NCI-H146 treated with DMSO at 0.1 percent for 48 hours (cell line): Measurements from ENCODE around the gene ANKRD42.

Experiments used
- DNase-seq: peaks from one replicate; lab custom pipeline; 2025; ENCODE audit not compliant: unreplicated experiment; lab: John Stamatoyannopoulos, UW

ANKRD42 gene

DNA sequence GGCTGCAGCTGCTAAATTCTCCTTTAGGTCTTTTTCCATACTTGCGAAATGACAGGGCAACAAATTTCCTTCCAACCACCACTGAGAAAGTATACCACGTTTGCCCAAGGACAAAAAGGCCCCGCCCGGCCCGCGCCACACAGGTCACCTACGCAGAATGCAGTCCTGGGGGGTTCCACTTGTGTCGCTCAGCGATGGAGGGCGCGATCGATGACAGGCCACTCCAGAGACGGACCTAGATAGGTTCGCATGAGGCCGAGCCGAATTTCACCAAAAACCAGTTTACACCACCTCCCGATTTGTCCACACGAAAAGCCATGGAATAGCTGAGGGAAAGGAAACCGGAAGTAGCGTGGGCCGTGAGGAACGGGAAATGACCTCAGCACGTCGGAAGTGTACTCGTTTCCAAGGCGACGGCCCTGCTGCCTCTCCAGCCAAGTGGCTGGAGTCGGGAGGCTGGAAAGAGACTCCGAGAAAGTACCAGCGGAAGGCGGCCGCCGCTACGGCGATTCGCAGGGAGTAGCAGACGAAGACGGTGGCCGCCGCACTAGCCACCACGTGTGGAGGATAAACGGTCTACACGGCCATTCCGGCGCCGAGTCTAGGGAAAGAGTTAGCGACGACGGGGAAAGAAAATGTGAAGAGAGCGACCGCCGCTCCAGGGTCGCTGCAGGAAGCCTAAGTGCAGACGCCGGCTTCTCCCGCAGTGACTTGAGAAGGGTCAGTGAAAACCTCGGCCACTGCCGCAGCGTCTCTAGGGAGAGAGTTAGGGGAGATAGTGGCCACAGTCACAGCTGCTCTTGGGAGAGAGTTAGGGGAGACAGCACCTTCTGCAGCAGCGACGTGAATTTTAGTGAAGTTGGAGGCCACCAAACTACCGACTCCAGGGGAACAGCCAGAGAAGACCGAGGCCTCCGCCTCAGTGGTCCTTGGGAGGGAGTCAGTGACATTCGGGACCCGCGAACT is at the start of gene ANKRD42:
Gene ANKRD42, plus strand, starts transcription at position 398 of the 966 bp plus-strand sequence. CDS start 959 bp downstream, outside the sequence.
- DNase-seq: peak; percentile 80

DNA sequence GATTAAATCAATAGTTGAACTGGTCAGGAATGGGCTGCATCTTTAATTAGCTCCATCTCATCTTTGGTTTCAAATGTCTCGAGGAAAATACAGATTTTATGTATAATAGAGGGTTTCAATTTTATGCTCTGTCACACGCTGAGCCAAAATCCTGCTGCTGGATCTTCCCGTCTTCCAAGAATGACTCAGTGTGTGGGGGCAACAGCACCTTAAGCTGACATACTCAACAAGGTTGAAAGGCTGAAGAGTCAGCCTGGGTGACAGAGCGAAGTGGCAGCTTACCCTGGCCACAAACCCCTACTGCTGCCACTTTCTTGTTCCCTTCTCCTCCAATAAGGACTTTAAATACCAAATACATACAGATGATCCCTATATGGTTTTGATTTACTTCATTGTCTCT is 45.6 kb upstream of the ANKRD42 start:
- DNase-seq: no peak

DNA sequence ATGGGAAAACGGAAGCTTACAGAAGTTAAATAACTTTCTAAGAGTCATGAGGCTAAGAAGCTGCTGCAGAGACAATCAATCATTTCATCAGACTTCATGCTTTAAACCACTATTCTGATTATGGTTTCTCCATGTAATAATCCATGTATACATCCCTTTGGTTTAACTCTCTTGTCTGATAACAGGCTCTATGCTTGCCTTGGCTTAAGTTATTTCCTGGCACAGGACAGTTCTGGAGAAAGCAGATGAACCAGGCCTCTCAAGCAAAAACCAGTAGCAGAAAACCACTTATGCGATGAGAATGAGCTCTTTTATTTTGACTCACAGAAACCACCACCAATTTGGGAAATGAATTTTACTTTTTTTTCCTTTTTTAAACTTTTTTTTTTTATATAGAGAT is 43.1 kb upstream of the ANKRD42 start:
- DNase-seq: no peak

DNA sequence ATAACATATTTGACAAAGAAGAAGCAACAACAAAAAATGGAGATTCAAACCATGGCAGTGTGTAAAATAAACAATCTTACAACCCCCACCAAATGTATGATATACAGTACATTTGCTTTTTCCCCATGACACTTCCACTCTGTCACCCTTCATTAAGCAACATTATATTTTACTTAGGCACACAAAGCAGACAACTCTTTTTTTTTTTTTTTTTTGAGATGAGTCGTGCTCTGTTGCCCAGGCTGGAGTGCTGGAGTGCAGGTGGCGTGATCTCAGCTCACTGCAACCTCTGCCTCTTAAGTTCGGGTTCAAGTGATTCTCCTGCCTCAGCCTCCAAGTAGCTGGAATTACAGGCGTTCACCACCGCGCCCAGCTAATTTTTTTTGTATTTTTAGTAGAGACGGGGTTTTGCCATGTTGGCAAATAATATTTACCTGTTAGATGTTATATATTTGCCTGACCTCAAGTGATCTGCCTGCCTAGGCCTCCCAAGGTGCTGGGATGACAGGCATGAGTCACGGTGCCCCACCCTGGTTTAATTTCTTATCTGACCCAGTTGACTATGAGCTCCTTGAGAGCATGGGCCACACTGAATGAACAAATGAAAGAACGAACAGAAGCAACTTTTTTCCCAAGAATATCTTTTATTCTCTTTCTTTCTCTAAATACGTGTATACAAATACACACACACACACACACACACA is 42.1 kb upstream of the ANKRD42 start:
- DNase-seq: no peak

DNA sequence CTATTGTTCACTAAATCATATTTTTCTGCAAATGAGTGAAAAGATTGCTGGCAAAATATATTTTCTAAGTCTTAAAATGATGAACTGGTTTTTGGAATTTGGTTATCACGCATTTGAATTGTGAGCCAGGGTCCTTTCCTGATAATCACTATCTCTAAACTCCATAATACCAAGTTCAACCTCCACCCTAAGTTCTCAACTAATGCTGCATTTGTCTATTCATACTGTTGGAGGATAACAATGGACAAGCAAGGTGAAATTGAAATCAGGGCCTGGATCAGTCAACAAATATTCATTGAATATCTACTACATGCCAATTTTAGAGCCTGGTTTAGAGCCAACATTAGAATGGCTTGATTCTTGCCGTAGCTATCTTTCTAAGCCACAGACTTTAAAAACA is 41.2 kb upstream of the ANKRD42 start:
- no peak for DNase-seq

DNA sequence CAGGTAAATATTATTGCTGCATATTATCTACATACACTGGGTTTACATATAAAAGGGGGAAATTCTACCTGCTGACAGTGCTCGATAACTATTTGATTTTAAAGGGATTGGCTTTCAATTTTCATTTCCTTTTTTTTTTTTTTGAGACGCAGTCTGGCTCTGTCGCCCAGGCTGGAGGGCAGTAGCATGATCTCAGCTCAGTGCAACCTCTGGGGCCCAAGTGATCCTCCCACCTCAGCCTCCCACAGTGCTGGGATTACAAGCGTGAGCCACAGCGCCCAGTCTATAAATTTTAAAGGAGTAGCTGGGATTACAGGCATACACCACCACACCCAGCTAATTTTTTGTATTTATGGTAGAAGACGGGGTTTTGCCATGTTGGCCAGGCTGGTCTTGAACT is 39.7 kb upstream of the ANKRD42 start:
- no peak for DNase-seq

DNA sequence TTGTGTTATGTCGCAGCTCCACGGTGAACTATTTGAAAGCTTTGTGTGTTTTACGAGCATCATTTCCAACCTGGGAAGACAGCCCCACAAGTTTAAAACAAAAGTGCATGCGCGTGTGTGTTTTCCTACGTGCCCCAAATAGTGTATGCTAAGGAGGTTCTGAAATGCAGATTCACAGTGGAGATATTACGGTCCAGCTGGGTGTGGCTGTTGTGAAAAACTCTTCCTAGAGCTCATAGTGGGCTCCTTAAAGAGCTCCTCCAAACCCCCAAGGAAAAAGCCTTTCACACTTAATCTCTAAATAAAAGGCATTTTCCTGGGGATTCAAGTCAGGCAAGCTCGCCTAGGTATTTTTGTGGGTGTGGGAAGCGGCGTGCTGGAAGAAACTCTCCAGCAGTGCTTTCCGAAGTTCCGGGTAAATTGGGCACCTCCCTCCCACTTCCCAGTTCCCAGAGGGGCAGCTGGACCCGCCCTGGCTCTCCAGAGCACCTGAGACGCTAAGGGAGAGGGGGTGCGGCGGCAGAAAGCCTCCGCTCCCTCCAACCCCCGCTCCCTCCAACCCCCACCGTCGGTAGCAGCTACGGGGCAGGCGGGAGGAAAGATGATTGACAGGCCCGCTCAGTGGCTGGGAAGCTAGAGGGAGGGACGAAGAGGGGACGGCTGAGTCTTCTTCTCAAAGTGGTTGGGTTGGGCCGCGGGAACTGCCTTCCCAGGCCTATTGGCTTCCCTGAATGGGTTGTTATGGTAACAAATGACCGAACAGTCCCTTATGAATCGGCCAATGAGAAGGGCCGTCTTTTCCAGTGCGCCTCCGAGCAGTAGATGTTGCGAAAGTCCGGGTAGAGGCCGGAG is 37.1 kb upstream of the ANKRD42 start:
- DNase-seq: peak; percentile 99

DNA sequence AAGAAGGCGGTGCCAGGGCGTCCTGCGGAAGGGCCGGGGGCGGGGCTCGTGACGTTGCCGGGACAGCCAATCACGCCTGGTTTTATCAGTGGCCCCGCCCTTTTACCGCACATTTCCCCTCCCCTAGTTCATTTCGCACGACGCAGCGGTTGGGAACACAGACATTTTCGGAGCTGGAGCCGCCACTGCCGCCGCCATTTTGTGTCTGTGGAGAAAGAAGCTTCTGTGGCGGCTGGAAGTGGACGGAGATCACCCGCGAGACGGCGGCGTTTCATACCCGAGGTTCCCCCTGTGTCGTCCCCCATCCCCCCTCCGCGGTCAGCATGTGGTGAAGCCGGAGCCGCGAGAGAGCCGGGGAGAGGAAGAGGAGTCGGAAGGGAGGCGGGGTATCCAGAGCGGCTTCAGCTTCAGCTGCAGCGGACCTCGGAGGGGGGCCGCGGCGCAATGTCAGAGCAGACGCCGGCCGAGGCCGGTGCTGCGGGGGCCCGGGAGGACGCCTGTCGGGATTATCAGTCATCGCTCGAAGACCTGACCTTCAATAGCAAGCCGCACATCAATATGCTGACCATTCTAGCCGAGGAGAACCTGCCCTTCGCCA is 36.4 kb upstream of the ANKRD42 start, which contains the start of gene PCF11:
Gene PCF11, plus strand, starts transcription at position 136 of the 598 bp plus-strand sequence. Its CDS starts 309 bp downstream, at position 445.
- no peak for DNase-seq

DNA sequence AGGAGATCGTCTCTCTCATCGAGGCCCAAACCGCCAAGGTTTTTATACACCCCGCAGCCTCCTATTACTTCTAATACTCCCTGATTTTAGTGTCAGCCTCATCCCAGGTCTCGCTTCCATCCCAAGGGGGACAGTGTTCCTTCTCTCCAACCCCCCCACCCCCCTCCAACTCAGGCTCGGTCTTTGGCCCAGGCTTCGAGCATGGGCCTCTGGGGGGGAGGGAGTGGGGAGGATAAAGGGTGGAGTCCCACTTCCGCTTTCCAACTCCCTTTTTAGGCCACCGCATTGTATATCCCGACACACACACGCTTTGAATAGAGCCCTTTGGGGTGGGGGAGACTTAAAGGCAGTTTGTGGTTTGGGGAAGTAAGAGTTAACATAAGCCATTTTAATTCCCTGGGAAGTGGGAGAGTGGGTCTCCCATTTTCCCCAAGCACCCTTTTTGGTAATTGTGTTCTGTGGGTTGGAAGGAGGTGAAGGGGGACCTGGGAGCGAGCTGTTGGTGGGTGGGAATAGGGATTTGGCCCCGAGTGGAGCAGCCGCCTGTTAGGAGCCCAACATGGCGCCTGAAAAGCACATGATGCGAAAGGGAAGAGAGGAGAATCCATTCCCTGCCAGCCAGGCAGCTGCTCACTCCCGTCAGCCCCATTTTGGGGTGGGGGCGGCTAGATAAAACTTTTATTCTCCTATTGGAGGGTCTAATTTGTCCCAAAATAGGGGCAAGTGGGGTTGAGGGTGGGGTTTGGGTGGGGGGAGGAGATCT is 35.7 kb upstream of the ANKRD42 start:
- peak; percentile 9 for DNase-seq

DNA sequence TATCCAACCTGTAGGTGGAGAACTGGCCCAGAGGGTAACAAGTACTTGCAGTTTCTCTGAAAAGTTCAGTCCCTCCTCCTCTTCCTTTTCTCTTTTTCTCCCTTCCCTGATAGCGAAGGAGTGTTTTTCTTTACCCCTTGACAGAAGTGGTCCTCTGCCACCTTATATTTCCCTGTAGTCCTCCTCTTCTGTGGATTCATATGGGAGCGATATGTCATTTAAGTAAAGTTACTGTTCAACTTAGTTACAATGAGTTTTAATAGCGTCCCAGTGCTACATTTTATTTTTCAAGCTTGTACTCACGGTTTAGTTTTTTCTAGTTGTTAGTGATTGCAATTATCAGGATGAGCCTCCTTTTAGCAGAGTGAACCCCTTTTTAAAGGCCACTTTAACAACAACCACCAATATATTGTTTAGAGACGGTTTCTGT is 35.1 kb upstream of the ANKRD42 start:
- no peak for DNase-seq

DNA sequence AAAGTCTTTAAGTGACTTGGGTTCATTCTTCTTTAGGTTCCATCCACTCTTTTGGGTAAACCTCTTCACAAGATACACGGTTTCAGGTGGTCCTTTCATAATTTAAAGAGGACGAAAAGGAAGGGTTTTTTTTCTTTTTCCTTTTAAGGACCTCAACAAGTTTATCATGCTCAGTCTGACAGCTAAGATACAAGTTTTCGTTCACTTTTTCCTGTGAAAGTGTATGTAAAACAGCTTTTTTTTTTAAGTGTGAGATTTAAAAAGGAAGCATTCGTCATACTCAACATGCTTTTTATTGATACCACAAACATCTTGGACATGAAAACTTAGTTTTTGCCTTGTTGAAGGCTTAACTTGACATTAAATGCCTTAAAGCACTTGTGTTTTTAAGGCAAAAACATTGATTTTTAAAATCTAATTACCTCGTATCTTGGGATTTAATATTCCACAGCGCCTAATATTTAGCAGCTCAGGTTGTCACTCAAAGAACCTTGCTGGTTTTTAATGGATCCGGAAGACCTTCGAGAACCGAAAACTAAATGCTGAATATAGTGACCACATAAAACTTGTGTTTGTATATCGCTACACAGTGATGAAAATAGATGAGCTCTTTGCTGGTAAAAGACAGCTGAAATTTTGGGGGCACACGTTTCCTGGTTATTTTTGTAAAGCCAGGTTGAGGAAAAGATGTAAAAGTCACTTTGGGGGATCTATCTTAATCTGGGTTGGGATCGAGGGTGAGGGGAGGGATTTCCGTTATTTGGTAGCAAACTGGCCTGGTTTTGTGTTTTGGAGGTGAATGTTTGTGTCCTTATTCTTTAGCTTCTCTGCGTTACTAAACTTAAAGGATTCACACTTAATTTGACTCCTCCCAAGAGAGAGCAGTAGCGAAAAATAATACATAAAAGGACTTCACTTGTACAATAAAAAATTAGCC is 34.3 kb upstream of the ANKRD42 start:
- DNase-seq: no peak

DNA sequence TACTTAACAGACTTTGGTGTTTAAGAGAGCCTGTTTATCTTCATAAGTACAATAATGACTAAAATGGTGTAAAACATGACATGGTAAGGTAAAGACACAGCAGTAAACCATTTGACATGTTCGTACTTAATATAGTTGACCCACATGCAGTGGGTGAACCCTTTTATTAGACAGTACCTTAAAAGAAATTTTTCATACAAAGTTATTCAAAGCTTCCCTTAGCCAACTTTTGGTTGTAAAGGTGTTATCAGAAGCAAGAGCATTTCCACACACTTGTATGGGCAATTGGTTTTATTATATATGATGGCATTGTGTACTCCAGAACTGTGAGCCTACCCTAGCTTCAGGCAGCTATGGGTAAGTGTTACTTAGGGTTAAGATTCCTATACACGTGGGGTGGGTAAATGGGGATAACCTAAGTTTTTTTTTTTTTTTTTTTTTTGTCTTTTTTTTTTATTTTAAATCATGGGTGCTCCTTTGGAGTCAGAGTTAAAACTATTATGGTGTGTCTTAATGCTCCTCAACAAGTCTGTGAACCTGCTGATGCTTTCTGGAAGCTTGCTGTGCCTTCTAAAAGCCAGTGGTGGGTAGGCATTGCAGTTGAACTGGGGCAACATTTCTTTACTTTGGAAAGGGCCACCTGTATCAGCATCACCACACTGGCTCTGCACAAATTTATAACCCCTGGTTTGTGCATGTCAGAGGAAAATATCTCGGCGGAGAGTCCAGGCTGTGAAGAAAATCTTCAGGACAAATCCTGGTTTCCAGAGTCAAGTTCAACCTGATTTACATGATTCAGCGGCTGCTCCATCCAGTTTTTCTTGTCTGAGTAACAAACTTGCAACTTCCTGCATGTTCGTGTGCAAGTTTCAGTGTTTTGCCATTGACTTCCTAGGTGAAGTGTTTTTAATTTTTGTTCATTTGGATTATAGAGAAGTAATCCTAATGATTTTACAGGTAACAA is 33.3 kb upstream of the ANKRD42 start:
- no peak for DNase-seq

DNA sequence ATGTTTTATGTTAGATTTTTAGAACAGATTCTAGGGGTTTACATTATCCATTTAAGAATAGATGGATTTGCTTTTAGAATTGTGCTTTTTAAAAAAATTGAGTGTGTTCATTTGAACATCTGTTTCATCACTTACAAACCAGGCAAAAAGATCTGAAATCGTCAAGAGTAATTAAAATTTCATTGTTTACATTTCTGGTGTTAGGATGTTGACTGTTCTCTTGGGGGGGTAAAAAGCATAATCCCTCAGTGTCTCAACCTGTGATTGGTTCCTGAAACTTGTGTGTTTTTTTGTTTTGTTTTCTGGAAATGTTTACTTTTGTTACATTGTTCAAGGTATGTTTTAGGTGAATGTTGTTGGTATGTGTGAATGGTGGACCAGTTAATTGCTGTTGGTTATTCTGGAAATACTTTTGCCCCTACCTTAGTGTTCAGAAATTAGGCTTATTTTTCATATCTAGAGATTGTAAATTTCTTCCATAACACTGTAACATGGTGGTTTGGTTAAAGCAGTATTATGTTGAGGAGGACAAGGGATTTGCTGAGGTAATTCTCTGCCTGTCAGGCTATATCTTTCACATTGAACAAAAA is 31.8 kb upstream of the ANKRD42 start:
- no peak for DNase-seq

DNA sequence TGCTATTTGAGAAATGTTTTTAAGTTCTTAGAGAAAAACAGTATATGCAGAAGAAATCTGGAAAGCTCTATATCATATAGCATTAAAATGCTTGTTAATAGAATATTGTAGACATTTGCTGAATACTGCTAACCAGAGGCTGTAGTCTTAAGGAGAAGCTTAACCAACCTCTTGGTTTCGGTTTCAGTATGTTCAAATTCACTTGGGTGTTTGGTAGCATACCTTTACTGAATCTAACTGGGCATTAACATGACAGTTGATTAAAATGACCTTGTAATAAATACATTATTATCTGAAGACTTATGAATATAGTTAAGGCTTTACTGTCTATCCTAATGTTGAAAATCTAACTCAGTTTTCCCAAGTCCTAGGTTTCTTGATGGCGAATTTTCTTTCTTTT is 31.1 kb upstream of the ANKRD42 start:
- DNase-seq: no peak

DNA sequence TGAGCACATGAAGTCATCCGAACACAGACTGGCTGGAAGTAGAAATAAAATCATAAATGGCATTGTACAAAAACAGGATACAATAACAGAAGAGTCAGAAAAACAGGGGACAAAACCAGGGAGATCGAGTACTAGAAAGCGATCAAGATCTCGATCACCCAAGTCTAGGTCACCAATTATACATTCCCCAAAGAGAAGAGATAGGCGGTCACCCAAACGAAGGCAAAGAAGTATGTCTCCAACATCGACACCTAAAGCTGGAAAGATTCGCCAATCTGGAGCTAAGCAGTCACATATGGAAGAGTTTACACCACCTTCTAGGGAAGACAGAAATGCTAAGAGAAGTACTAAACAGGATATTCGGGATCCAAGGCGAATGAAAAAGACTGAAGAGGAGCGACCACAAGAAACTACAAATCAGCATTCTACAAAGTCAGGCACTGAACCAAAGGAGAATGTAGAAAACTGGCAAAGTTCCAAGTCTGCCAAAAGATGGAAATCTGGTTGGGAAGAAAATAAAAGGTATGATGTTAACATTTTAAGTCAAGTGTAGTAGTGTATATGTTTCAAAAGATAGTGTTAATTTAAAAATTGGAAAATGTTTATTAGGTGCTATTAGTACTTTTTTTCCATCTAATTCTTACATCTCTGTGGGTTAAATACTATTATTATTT is 27.2 kb upstream of the ANKRD42 start:
- DNase-seq: no peak

DNA sequence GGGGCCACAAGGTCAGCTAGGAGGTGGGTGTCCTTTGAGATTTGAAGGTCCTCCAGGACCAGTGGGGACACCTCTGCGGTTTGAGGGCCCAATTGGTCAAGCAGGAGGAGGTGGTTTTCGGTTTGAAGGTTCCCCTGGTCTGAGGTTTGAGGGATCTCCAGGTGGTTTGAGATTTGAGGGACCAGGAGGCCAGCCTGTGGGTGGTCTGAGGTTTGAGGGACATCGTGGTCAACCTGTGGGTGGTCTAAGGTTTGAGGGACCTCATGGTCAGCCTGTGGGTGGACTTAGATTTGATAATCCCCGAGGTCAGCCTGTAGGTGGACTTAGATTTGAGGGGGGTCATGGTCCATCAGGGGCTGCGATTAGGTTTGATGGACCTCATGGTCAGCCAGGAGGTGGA is 24.8 kb upstream of the ANKRD42 start:
- DNase-seq: no peak

DNA sequence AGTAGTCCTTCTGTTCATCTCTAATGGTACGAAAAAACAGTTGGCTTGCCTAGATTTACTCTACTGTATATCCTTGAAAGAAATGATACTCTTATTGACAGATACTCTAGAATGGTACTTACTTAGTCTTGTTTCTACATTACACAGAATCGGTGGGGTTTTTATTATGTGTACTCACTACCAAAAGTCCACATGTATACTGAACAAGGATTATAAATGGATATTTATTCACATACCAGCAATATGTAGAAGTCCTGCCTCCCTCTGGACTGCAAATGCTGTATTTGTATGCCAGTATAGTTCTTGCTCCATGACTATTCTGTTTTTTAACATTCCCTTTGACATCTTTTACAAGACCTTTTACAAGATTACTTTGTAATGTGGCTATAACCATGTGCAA is 22.6 kb upstream of the ANKRD42 start:
- no peak for DNase-seq
